HepG2 (cell line): ENCODE measurements around the gene HOTAIR. TPM values are rescaled to one million over a fixed set of nuclear protein-coding genes. Genes with fewer than 3 reads are reported as not detected.

Experiments used
- ARNTL ChIP-seq: sonication (generic); formaldehyde crosslinking; IDR thresholded peaks from 2 replicates; pipeline ENCODE4 v1.4.0; 2020; ENCODE audit warnings: mild to moderate bottlenecking, missing genetic modification reagents
- GABPB1 ChIP-seq: IDR thresholded peaks from 2 replicates; pipeline ENCODE4 v1.6.1; 2016; ENCODE audit warnings: mild to moderate bottlenecking, missing genetic modification reagents, moderate library complexity, missing compliant biosample characterization
- MLX ChIP-seq: IDR thresholded peaks from 2 replicates; pipeline ENCODE4 v1.6.1; 2016
- NCOA2 ChIP-seq: sonication (generic); formaldehyde crosslinking; IDR thresholded peaks from 2 replicates; pipeline ENCODE4 v1.8.0; 2022; ENCODE audit warnings: inconsistent platforms
- NKX3-1 ChIP-seq: sonication (generic); formaldehyde crosslinking; IDR thresholded peaks from 2 replicates; pipeline ENCODE4 v1.5.0; 2020; ENCODE audit warnings: missing genetic modification reagents
- POGK ChIP-seq: sonication (generic); formaldehyde crosslinking; conservative IDR thresholded peaks from 2 replicates; pipeline ENCODE4 v1.8.0; 2022; ENCODE audit warnings: mild to moderate bottlenecking, moderate library complexity, missing genetic modification reagents
- SUZ12 ChIP-seq: fragments of 150-350 bp; IDR thresholded peaks from 2 replicates; pipeline ENCODE4 v1.6.1; 2014; ENCODE audit warnings: low read depth, low read length
- TCF7 ChIP-seq: sonication (generic); IDR thresholded peaks from 2 replicates; pipeline ENCODE4 v1.6.1; 2016; ENCODE audit warnings: antibody characterized with exemption, low read depth
- THRA ChIP-seq: sonication (generic); formaldehyde crosslinking; IDR thresholded peaks from 2 replicates; pipeline ENCODE4 v1.4.0; 2020; ENCODE audit warnings: missing genetic modification reagents, borderline replicate concordance
- ZBTB49 ChIP-seq: sonication (generic); formaldehyde crosslinking; IDR thresholded peaks from 2 replicates; pipeline ENCODE4 v1.4.0; 2020; ENCODE audit warnings: missing genetic modification reagents, borderline replicate concordance
- ZNF441 ChIP-seq: sonication (generic); formaldehyde crosslinking; IDR thresholded peaks from 2 replicates; pipeline ENCODE4 v1.7.0; 2021; ENCODE audit warnings: missing genetic modification reagents, borderline replicate concordance
- ZNF512 ChIP-seq: sonication (generic); formaldehyde crosslinking; IDR thresholded peaks from 2 replicates; pipeline ENCODE4 v1.4.0; 2020; ENCODE audit warnings: mild to moderate bottlenecking, missing genetic modification reagents
- ZNF609 ChIP-seq: sonication (generic); formaldehyde crosslinking; IDR thresholded peaks from 2 replicates; pipeline ENCODE4 v1.4.0; 2020; ENCODE audit warnings: mild to moderate bottlenecking, missing genetic modification reagents, borderline replicate concordance
- ZNF850 ChIP-seq: sonication (generic); formaldehyde crosslinking; conservative IDR thresholded peaks from 2 replicates; pipeline ENCODE4 v1.9.0; 2021; ENCODE audit warnings: mild to moderate bottlenecking, missing genetic modification reagents
- ZSCAN20 ChIP-seq: sonication (generic); formaldehyde crosslinking; IDR thresholded peaks from 2 replicates; pipeline ENCODE4 v1.4.0; 2020; ENCODE audit warnings: missing genetic modification reagents, mild to moderate bottlenecking, borderline replicate concordance
- polyA plus RNA-seq, 8 experiments: library from polyadenylated mRNA; depleted of rRNA in 3 of 8; stranded (reverse) in 7 of 8; unstranded in 1 of 8; fragments of >200 nt; fragmentation: Illumina TruSeq in 4 of 8; extraction: Trizol in 4 of 8; gene quantifications; 2 replicates each; pipeline versions ENCODE4 v1.2.1 to v1.2.3, GENCODE V29; 2011 to 2016; ENCODE audit warnings: low read depth in 4 of 8, missing spikeins in 1 of 8, mixed read lengths in 1 of 8; ENCODE audit not compliant: insufficient read depth in 1 of 8
- total RNA-seq, 5 experiments: library from RNA; depleted of rRNA; stranded (reverse); fragments of >200 nt; fragmentation: Illumina TruSeq; extraction: Trizol; gene quantifications; 2 replicates each; pipeline ENCODE4 v1.2.3, GENCODE V29; 2016; ENCODE audit warnings: low read depth in 1 of 5

The HOTAIR gene
- total and polyA plus RNA-seq, 2 of the 13 experiments (the other 11 are each of a cell fraction or from before 2014, with no cell fraction given): not detected

GRCh38 chr12:53949631-53950436, 24.9 kb downstream of the HOTAIR start (continued):
- TF ChIP-seq ZNF512 (CRISPR knock-in tag) (no peak), ZNF609 (CRISPR knock-in tag) (no peak), TCF7 (peak; percentile 41; the same call in 1 of the 2 replicates), NCOA2 (0 out of 2 replicates have a peak, but pooled peaks have one; percentile 19), ZSCAN20 (CRISPR knock-in tag) (no peak), ARNTL (CRISPR knock-in tag) (no peak), ZNF850 (CRISPR knock-in tag) (no peak), SUZ12 (no peak), ZNF441 (CRISPR knock-in tag) (no peak), POGK (CRISPR knock-in tag) (no peak), GABPB1 (CRISPR knock-in tag) (peak; percentile 33; the same call in 1 of the 2 replicates), NKX3-1 (CRISPR knock-in tag) (no peak), MLX (CRISPR knock-in tag) (no peak), ZBTB49 (no peak), THRA (CRISPR knock-in tag) (no peak)
